ENCODE measurements around the gene KLK4.

DNA sequence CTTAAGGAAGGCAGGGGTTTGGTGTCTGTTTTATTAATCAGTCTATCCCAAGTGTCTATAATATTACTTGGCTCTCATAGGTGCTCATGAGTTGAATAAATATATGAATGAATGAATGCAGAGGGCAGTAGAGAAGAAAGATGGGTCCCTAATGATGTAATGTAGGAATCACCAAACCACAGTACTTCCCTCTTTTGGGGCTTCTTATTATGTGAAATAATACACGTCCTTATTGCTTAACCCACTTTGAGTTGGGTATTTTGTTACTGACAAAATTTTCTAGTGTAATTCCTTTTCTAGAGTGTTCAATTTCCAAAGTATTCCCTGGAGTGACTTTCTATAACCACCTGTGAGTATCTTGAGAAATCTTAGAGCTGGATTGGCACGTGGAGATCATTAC is 28.4 kb upstream of the KLK4 start:
- TF ChIP-seq, protein P1, sequence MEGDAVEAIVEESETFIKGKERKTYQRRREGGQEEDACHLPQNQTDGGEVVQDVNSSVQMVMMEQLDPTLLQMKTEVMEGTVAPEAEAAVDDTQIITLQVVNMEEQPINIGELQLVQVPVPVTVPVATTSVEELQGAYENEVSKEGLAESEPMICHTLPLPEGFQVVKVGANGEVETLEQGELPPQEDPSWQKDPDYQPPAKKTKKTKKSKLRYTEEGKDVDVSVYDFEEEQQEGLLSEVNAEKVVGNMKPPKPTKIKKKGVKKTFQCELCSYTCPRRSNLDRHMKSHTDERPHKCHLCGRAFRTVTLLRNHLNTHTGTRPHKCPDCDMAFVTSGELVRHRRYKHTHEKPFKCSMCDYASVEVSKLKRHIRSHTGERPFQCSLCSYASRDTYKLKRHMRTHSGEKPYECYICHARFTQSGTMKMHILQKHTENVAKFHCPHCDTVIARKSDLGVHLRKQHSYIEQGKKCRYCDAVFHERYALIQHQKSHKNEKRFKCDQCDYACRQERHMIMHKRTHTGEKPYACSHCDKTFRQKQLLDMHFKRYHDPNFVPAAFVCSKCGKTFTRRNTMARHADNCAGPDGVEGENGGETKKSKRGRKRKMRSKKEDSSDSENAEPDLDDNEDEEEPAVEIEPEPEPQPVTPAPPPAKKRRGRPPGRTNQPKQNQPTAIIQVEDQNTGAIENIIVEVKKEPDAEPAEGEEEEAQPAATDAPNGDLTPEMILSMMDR (conservative IDR thresholded peaks at IDR 0.05) = no peak
- TF ChIP-seq ZFX (IDR thresholded peaks at IDR 0.05) = no peak

Data from C4-2B (cell line).